Endothelial cell of umbilical vein (primary cell): Measurements from ENCODE around the gene PALD1.

Source experiments
- EZH2 ChIP-seq: IDR thresholded peaks from 2 replicates; pipeline ENCODE4 v1.6.1; 2012; ENCODE audit warnings: borderline replicate concordance, low read depth, mild to moderate bottlenecking, moderate library complexity, low read length, inconsistent platforms; ENCODE audit not compliant: severe bottlenecking
- FOS ChIP-seq: IDR thresholded peaks from 2 replicates; pipeline ENCODE4 v1.6.1; 2011; ENCODE audit warnings: mild to moderate bottlenecking, low read length, moderate library complexity, borderline replicate concordance; ENCODE audit not compliant: insufficient read depth
- GATA2 ChIP-seq: IDR thresholded peaks from 2 replicates; pipeline ENCODE4 v1.7.0; 2011; ENCODE audit warnings: low read depth, mild to moderate bottlenecking, moderate library complexity, mixed read lengths, low read length; ENCODE audit not compliant: insufficient read length, insufficient read depth
- JUN ChIP-seq: IDR thresholded peaks from 2 replicates; pipeline ENCODE4 v1.6.1; 2011; ENCODE audit warnings: borderline replicate concordance, low read depth; ENCODE audit not compliant: insufficient read length, insufficient read depth
- MYC ChIP-seq: IDR thresholded peaks from one replicate; pipeline ENCODE4 v1.6.1; 2011; ENCODE audit warnings: mild to moderate bottlenecking, low read depth, low read length
- POLR2A ChIP-seq: IDR thresholded peaks from 2 replicates; pipeline ENCODE4 v1.6.1; 2012; ENCODE audit warnings: low read depth, mild to moderate bottlenecking, control low read depth, low read length
- POLR2AphosphoS5 ChIP-seq: IDR thresholded peaks from 2 replicates; pipeline ENCODE4 v1.6.1; 2012; ENCODE audit warnings: low read depth, mild to moderate bottlenecking, control low read depth, low read length, moderate library complexity; ENCODE audit not compliant: insufficient read depth
- TF ChIP-seq, protein P1 (sequence below), 2 donors: IDR thresholded peaks; 1 replicate in 1 of 2; 2 replicates in 1 of 2; pipeline ENCODE4 v1.5.1; 2011; ENCODE audit warnings: low read length in 2 of 2, mild to moderate bottlenecking in 2 of 2, moderate library complexity in 2 of 2, control low read depth in 1 of 2, inconsistent platforms in 1 of 2, low read depth in 1 of 2; ENCODE audit not compliant: insufficient read depth in 1 of 2; ENCODE audit errors: extremely low read depth in 1 of 2
- TF ChIP-seq, protein P2 (sequence below): IDR thresholded peaks from 2 replicates; pipeline ENCODE4 v1.6.1; 2011; ENCODE audit not compliant: insufficient read depth, insufficient read length

DNA sequence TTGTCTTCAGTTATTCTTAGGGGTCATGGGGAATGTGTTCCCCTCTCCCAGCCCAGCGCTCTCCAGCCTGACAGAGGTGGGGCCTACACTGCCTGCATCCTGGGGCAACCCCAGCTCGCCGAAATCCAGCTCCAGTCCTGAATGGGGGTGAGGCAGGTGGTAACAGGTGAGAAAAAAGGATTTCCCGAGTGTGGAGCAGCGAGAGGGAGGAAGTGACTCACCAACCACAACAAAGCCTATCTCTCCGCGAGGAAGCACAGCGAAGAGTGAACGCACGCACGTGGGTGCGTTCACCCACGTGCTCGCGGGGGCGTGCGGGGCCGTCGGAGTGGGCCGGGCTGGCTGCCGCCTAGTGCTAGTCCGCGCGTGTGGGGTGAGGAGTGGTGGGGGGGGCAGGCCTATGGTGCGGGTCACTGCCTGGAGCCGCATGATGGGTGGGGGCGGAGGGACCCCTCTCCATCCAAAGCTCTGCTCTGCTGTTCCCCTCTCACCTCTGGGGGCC is 855 bp upstream of the PALD1 start:
- TF ChIP-seq POLR2A (no peak), POLR2AphosphoS5 (no peak), EZH2 (no peak), MYC (peak; percentile 63), FOS (no peak), GATA2 (no peak), JUN (peak; percentile 16)
- TF ChIP-seq, protein P1, sequence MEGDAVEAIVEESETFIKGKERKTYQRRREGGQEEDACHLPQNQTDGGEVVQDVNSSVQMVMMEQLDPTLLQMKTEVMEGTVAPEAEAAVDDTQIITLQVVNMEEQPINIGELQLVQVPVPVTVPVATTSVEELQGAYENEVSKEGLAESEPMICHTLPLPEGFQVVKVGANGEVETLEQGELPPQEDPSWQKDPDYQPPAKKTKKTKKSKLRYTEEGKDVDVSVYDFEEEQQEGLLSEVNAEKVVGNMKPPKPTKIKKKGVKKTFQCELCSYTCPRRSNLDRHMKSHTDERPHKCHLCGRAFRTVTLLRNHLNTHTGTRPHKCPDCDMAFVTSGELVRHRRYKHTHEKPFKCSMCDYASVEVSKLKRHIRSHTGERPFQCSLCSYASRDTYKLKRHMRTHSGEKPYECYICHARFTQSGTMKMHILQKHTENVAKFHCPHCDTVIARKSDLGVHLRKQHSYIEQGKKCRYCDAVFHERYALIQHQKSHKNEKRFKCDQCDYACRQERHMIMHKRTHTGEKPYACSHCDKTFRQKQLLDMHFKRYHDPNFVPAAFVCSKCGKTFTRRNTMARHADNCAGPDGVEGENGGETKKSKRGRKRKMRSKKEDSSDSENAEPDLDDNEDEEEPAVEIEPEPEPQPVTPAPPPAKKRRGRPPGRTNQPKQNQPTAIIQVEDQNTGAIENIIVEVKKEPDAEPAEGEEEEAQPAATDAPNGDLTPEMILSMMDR (IDR thresholded peaks at IDR 0.05; ENCODE audit: extremely low read depth in 1 of 2, insufficient read depth in 1 of 2, low read depth in 1 of 2, low read length in 2 of 2), result no peak
- TF ChIP-seq, protein P2, sequence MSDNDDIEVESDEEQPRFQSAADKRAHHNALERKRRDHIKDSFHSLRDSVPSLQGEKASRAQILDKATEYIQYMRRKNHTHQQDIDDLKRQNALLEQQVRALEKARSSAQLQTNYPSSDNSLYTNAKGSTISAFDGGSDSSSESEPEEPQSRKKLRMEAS, result peak; percentile 95
